ENCODE measurements around the gene ARF3. TPM values are rescaled to one million over a fixed set of nuclear protein-coding genes. Genes with fewer than 3 reads are reported as not detected.

The ARF3 gene
- total RNA-seq, 1 experiment from 2014 or later: 224 TPM

Other genes with a start within 250 kb of the ARF3 start
- 50.0 TPM for gene CCNT1, start 240.8 kb downstream of the ARF3 start, total RNA-seq (2021; ENCODE audit: unreplicated experiment)
- gene ADCY6, start 168.4 kb downstream of the ARF3 start, total RNA-seq (2021; ENCODE audit: unreplicated experiment): 24.1 TPM
- gene CACNB3, start 139.0 kb downstream of the ARF3 start, total RNA-seq (2021; ENCODE audit: unreplicated experiment): 40.5 TPM
- gene DDX23, start 105.3 kb downstream of the ARF3 start, total RNA-seq (2021; ENCODE audit: unreplicated experiment): 130 TPM
- gene RND1, start 91.6 kb downstream of the ARF3 start, total RNA-seq (2021; ENCODE audit: unreplicated experiment): 0.44 TPM
- gene FKBP11, start 32.0 kb downstream of the ARF3 start, total RNA-seq (2021; ENCODE audit: unreplicated experiment): 21.1 TPM
- 2.3 TPM for gene WNT10B, start 14.2 kb upstream of the ARF3 start, total RNA-seq (2021; ENCODE audit: unreplicated experiment)
- gene WNT1, start 20.8 kb upstream of the ARF3 start, total RNA-seq (2021; ENCODE audit: unreplicated experiment): not detected
- 0.51 TPM for gene DDN, start 41.9 kb upstream of the ARF3 start, total RNA-seq (2021; ENCODE audit: unreplicated experiment)
- gene PRKAG1, start 61.3 kb upstream of the ARF3 start, total RNA-seq (2021; ENCODE audit: unreplicated experiment): 57.3 TPM
- gene KMT2D, start 103.3 kb upstream of the ARF3 start, total RNA-seq (2021; ENCODE audit: unreplicated experiment): 64.7 TPM
- 4.7 TPM for gene RHEBL1, start 112.5 kb upstream of the ARF3 start, total RNA-seq (2021; ENCODE audit: unreplicated experiment)
- gene DHH, start 137.3 kb upstream of the ARF3 start, total RNA-seq (2021; ENCODE audit: unreplicated experiment): 1.9 TPM
- 34.4 TPM for gene LMBR1L, start 153.4 kb upstream of the ARF3 start, total RNA-seq (2021; ENCODE audit: unreplicated experiment)
- 1,275 TPM for gene TUBA1B, start 173.9 kb upstream of the ARF3 start, total RNA-seq (2021; ENCODE audit: unreplicated experiment)
- 133 TPM for gene TUBA1A, start 231.6 kb upstream of the ARF3 start, total RNA-seq (2021; ENCODE audit: unreplicated experiment)

Measured in Panc1 (cell line).